GM10248 (cell line): ENCODE results near the gene ZNF738.

ENCODE experiments used
- CTCF ChIA-PET: fragments of 300-600 bp; sonication (Branson Sonifier 250); formaldehyde crosslinking; extraction: SDS; loops from one replicate; lab custom pipeline; 2021; ENCODE audit warnings: antibody characterized with exemption; lab: Yijun Ruan, JAX
- POLR2A ChIA-PET: fragments of 350-650 bp; sonication (Branson Sonifier 250); formaldehyde crosslinking; extraction: SDS; loops from one replicate; lab custom pipeline; 2020; ENCODE audit warnings: antibody characterized with exemption; lab: Yijun Ruan, JAX
- DNase-seq: peaks from one replicate; pipeline ENCODE4 v3.0.0; 2012; ENCODE audit errors: extremely low spot score
- TF ChIP-seq, protein P1 (sequence below): IDR thresholded peaks from 2 replicates; pipeline ENCODE4 v1.5.1; 2012; ENCODE audit warnings: mild to moderate bottlenecking, low read depth; ENCODE audit errors: extremely low read depth, missing control alignments, control extremely low read depth

ZNF738 gene

GRCh38 chr19:21410166-21410565, 51.4 kb downstream of the ZNF738 start:
- ChIA-PET CTCF (no interaction called here), POLR2A (no interaction called here)
- TF ChIP-seq, protein P1, sequence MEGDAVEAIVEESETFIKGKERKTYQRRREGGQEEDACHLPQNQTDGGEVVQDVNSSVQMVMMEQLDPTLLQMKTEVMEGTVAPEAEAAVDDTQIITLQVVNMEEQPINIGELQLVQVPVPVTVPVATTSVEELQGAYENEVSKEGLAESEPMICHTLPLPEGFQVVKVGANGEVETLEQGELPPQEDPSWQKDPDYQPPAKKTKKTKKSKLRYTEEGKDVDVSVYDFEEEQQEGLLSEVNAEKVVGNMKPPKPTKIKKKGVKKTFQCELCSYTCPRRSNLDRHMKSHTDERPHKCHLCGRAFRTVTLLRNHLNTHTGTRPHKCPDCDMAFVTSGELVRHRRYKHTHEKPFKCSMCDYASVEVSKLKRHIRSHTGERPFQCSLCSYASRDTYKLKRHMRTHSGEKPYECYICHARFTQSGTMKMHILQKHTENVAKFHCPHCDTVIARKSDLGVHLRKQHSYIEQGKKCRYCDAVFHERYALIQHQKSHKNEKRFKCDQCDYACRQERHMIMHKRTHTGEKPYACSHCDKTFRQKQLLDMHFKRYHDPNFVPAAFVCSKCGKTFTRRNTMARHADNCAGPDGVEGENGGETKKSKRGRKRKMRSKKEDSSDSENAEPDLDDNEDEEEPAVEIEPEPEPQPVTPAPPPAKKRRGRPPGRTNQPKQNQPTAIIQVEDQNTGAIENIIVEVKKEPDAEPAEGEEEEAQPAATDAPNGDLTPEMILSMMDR: no peak
- DNase-seq: no peak

- TF ChIP-seq, protein P1: no peak
- CTCF ChIA-PET: no interaction called here
- POLR2A ChIA-PET: no interaction called here
- no peak for DNase-seq
Observed at GRCh38 chr19:21422244-21422643, 63.4 kb downstream of the ZNF738 start.

DNA sequence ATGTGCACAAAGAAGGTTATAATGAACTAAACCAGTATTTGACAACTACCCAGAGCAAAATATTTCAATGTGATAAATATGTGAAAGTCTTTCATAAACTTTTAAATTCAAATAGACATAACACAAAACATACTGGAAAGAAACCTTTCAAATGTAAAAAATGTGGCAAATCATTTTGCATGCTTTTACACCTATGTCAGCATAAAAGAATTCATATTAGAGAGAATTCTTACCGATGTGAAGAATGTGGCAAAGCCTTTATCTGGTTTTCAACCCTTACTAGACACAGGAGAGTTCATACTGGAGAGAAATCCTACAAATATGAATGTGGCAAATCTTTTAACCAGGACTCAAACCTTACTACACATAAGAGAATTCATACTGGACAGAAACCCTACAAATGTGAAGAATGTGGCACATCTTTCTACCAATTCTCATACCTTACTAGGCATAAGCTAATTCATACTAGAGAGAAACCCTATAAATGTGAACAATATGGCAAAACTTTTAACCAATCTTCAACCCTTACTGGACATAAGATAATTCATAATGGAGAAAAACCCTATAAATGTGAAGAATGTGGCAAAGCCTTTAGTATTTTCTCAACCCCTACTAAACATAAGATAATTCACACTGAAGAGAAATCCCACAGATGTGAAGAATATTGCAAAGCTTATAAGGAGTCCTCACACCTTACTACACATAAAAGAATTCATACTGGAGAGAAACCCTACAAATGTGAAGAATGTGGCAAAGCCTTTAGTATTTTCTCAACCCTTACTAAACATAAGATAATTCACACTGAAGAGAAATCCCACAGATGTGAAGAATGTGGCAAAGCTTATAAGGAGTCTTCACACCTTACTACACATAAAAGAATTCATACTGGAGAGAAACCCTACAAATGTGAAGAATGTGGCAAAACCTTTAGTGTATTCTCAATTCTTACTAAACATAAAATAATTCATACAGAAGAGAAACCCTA, 64.5 kb downstream of the ZNF738 start:
- POLR2A ChIA-PET: no interaction called here
- CTCF ChIA-PET: interaction anchor here (1.4 kb wide), 1 partner anchor 12 kb away, joined by 5 read pairs; no protein-coding TSS in a partner anchor
- DNase-seq: no peak
- TF ChIP-seq, protein P1: no peak
